OCI-LY1 (cell line): ENCODE data around the gene ZFPM1.
"Not testable (repeated sequence)": the region's sequence is repeated elsewhere in the genome, so short reads cannot be mapped to it uniquely, and the experiment has no call there.

Experiments
- H2AFZ ChIP-seq: fragments of 200-600 bp; sonication (generic), shearing (Covaris generic); 2 replicates; pipeline ENCODE4 v1.6.0; 2014; ENCODE audit warnings: antibody characterized with exemption, mild to moderate bottlenecking, low read length
- H3F3A ChIP-seq: fragments of 200-600 bp; sonication (generic), shearing (Covaris generic); 2 replicates; pipeline ENCODE4 v1.6.0; 2014; ENCODE audit warnings: mild to moderate bottlenecking, antibody characterized with exemption, low read length, moderate library complexity; ENCODE audit not compliant: insufficient read depth
- H3K27ac ChIP-seq: fragments of 200-600 bp; sonication (generic); 2 replicates; pipeline ENCODE4 v1.5.1; 2014; ENCODE audit warnings: low read length, mixed run types, mild to moderate bottlenecking, low read depth; ENCODE audit not compliant: poor library complexity, severe bottlenecking
- H3K27me3 ChIP-seq: fragments of 200-600 bp; sonication (generic); 2 replicates; pipeline ENCODE4 v1.6.0; 2014; ENCODE audit warnings: antibody characterized with exemption, mild to moderate bottlenecking, low read length, moderate library complexity; ENCODE audit not compliant: insufficient read depth
- H3K36me3 ChIP-seq: fragments of 200-600 bp; sonication (generic); 2 replicates; pipeline ENCODE4 v1.6.1; 2014; ENCODE audit warnings: mild to moderate bottlenecking, antibody characterized with exemption, low read length, moderate library complexity, mixed read lengths; ENCODE audit not compliant: insufficient read depth
- H3K4me1 ChIP-seq: fragments of 200-600 bp; sonication (generic); 2 replicates; pipeline ENCODE4 v1.5.1; 2014; ENCODE audit warnings: mild to moderate bottlenecking, low read length, moderate library complexity; ENCODE audit not compliant: insufficient read depth, severe bottlenecking
- H3K4me2 ChIP-seq: fragments of 200-600 bp; sonication (generic), shearing (Covaris generic); 2 replicates; pipeline ENCODE4 v1.6.1; 2014; ENCODE audit warnings: low read length
- H3K4me3 ChIP-seq: fragments of 200-600 bp; sonication (generic); 2 replicates; pipeline ENCODE4 v1.5.1; 2014; ENCODE audit warnings: low read length, low read depth, mild to moderate bottlenecking, mixed read lengths; ENCODE audit not compliant: poor library complexity, severe bottlenecking
- H3K79me2 ChIP-seq: fragments of 200-600 bp; shearing (Covaris generic); 2 replicates; pipeline ENCODE4 v1.6.1; 2016; ENCODE audit warnings: mixed run types, low read length, mixed read lengths; ENCODE audit not compliant: insufficient read depth
- H3K9ac ChIP-seq: fragments of 200-600 bp; sonication (generic), shearing (Covaris generic); 2 replicates; pipeline ENCODE4 v1.6.1; 2014; ENCODE audit warnings: mild to moderate bottlenecking, low read length, mixed read lengths
- H3K9me2 ChIP-seq: fragments of 200-600 bp; sonication (generic), shearing (Covaris generic); 2 replicates; pipeline ENCODE4 v1.6.1; 2014; ENCODE audit warnings: low read depth, mild to moderate bottlenecking, low read length, mixed read lengths
- H3K9me3 ChIP-seq: fragments of 200-600 bp; shearing (Covaris generic); 2 replicates; pipeline ENCODE4 v1.6.1; 2014; ENCODE audit warnings: low read length, mixed read lengths
- H4K20me1 ChIP-seq: fragments of 200-600 bp; sonication (generic), shearing (Covaris generic); 2 replicates; pipeline ENCODE4 v1.6.0; 2016; ENCODE audit warnings: mild to moderate bottlenecking, low read length; ENCODE audit not compliant: insufficient read depth
- CTCF ChIP-seq: fragments of 200-600 bp; sonication (generic), shearing (Covaris generic); IDR thresholded peaks from 2 replicates; pipeline ENCODE4 v1.5.1; 2017; ENCODE audit warnings: mild to moderate bottlenecking, antibody characterized with exemption, low read length, moderate library complexity, mixed read lengths
- EZH2 ChIP-seq: fragments of 200-600 bp; sonication (generic), shearing (Covaris generic); IDR thresholded peaks from 2 replicates; pipeline ENCODE4 v1.8.0; 2017; ENCODE audit warnings: borderline replicate concordance, mixed run types, mild to moderate bottlenecking, antibody characterized with exemption, low read length, moderate library complexity, mixed read lengths

ZFPM1 gene

GRCh38 chr16:88469615-88470395, 16.7 kb downstream of the ZFPM1 start:
- Histone ChIP-seq H4K20me1 (no peaks in the 10 kb centered on the region), H3K27me3 (no peaks in the 10 kb centered on the region), H3K4me2 (no peak overlapping the region)

GRCh38 chr16:88470396-88470680, 17.3 kb downstream of the ZFPM1 start:
- not testable (repeated sequence) for H3K4me2 ChIP-seq, H2AFZ ChIP-seq, H3K9me2 ChIP-seq, H3K9me3 ChIP-seq, H3K4me1 ChIP-seq, H3K9ac ChIP-seq, H3K36me3 ChIP-seq, H3K79me2 ChIP-seq, H3K4me3 ChIP-seq, H4K20me1 ChIP-seq, H3F3A ChIP-seq, H3K27ac ChIP-seq, H3K27me3 ChIP-seq

More at GRCh38 chr16:88469615-88470395, 16.7 kb downstream of the ZFPM1 start:
- Histone ChIP-seq H3K9me3 (no peaks in the 10 kb centered on the region), H2AFZ (no peak overlapping the region), H3K9ac (no peak overlapping the region), H3K4me1 (no peaks in the 10 kb centered on the region), H3K9me2 (no peaks in the 10 kb centered on the region), H3F3A (no peaks in the 10 kb centered on the region), H3K27ac (no peak overlapping the region), H3K79me2 (no peaks in the 10 kb centered on the region), H3K4me3 (no peak overlapping the region), H3K36me3 (no peaks in the 10 kb centered on the region)
- TF ChIP-seq CTCF (no peak), EZH2 (no peak)

- H3K79me2 ChIP-seq, H3K36me3 ChIP-seq, H3K9me2 ChIP-seq, H3K4me3 ChIP-seq, H3K4me2 ChIP-seq, H3K4me1 ChIP-seq, H3K9ac ChIP-seq, H3K9me3 ChIP-seq, H3F3A ChIP-seq, H2AFZ ChIP-seq, H4K20me1 ChIP-seq, H3K27ac ChIP-seq, H3K27me3 ChIP-seq: not testable (repeated sequence)
These were observed 17.6 kb downstream of the ZFPM1 start for GRCh38 chr16:88470696-88471095.

- no peak overlapping the region for H2AFZ ChIP-seq
- H3K36me3 ChIP-seq, result no peaks in the 10 kb centered on the region
- H3K27ac ChIP-seq, result no peak overlapping the region
- no peaks in the 10 kb centered on the region for H3K4me1 ChIP-seq
- no peaks in the 10 kb centered on the region for H3K9me3 ChIP-seq
- no peaks in the 10 kb centered on the region for H4K20me1 ChIP-seq
- no peak overlapping the region for H3K4me2 ChIP-seq
- H3K79me2 ChIP-seq, result no peaks in the 10 kb centered on the region
- no peak overlapping the region for H3K4me3 ChIP-seq
- TF ChIP-seq EZH2, result no peak
- TF ChIP-seq CTCF, result no peak
- no peaks in the 10 kb centered on the region for H3K9me2 ChIP-seq
- no peaks in the 10 kb centered on the region for H3K27me3 ChIP-seq
- H3F3A ChIP-seq, result no peaks in the 10 kb centered on the region
- no peak overlapping the region for H3K9ac ChIP-seq
These were observed 18.0 kb downstream of the ZFPM1 start for GRCh38 chr16:88471115-88471514.
